Transverse colon (tissue), 4 donors: ENCODE results near the gene PRDM8. TPM values are rescaled to one million over a fixed set of nuclear protein-coding genes. Genes with fewer than 3 reads are reported as not detected.

Source experiments
- DNase-seq: peaks from one replicate; pipeline ENCODE4 v3.0.0-alpha.2; 2019
- H3K27ac ChIP-seq, 4 donors: fragments of 200-600 bp; sonication (generic); 2 replicates each; pipeline ENCODE4 v1.5.1; 2016 to 2018; ENCODE audit warnings: inconsistent platforms in 4 of 4
- H3K27me3 ChIP-seq: fragments of 200-600 bp; sonication (generic); 2 replicates; pipeline ENCODE4 v1.5.1; 2017; ENCODE audit warnings: inconsistent platforms
- H3K36me3 ChIP-seq, 4 donors: fragments of 200-600 bp; sonication (generic); 2 replicates each; pipeline ENCODE4 v1.5.1; 2017 to 2019; ENCODE audit warnings: inconsistent platforms in 4 of 4
- H3K4me1 ChIP-seq, 4 donors: fragments of 200-600 bp; sonication (generic); 2 replicates each; pipeline ENCODE4 v1.5.1; 2017 to 2020; ENCODE audit warnings: inconsistent platforms in 4 of 4
- H3K4me3 ChIP-seq, 4 donors: fragments of 200-600 bp; sonication (generic); 1 replicate in 1 of 4; 2 replicates in 3 of 4; pipeline versions ENCODE4 v1.5.1 to v1.6.1; 2017 to 2019; ENCODE audit warnings: inconsistent platforms in 4 of 4
- H3K9me3 ChIP-seq, 2 donors: fragments of 200-600 bp; sonication (generic); 2 replicates each; pipeline ENCODE4 v1.5.1; 2017 to 2019; ENCODE audit warnings: inconsistent platforms in 2 of 2
- EP300 ChIP-seq: sonication (generic); formaldehyde crosslinking; IDR thresholded peaks from one replicate; pipeline ENCODE4 v1.6.1; 2017; ENCODE audit warnings: antibody characterized with exemption, low read depth
- POLR2A ChIP-seq: fragments of 450-650 bp; IDR thresholded peaks from one replicate; pipeline ENCODE4 v1.6.1; 2016; ENCODE audit warnings: antibody characterized with exemption, mild to moderate bottlenecking, moderate library complexity
- POLR2AphosphoS5 ChIP-seq, 3 donors: sonication (generic); formaldehyde crosslinking; IDR thresholded peaks; one replicate each; pipeline ENCODE4 v1.6.1; 2016; ENCODE audit warnings: antibody characterized with exemption in 3 of 3
- WGBS, 2 donors: methylation state at CpG; one replicate each; pipeline ENCODE4 v1.1.5; 2018; ENCODE audit warnings: low coverage in 1 of 2; 5-methylcytosine and 5-hydroxymethylcytosine counted together
- in situ Hi-C, 4 donors: fragments of 200-750 bp; cut with MboI; loops; one replicate each; pipeline versions ENCODE4 v1.15.0 to v1.15.1; 2017; ENCODE audit warnings: low sequenced_read_pairs in 3 of 4, low pct_ligation_motif_present in 1 of 4, low pct_unique_long_range_greater_than_20kb in 1 of 4
- intact Hi-C: fragments of 100-400 bp; cut with DNase I; formaldehyde crosslinking; loops from one replicate; pipeline ENCODE4 v1.15.1; 2023; ENCODE audit warnings: low total_unique reads
- total RNA-seq, 4 donors: library from RNA; depleted of rRNA; stranded (reverse); fragments of >200 nt; gene quantifications; one replicate each; pipeline ENCODE4 v1.1.0, GENCODE V29; 2016
- TF ChIP-seq, protein P1 (sequence below), 5 experiments: fragments of 200-600 bp in 3 of 5; fragments of 450-650 bp in 2 of 5; sonication (generic) in 3 of 5; IDR thresholded peaks; 1 replicate in 2 of 5; 2 replicates in 3 of 5; pipeline ENCODE4 v1.5.1; 2016 to 2017; ENCODE audit warnings: antibody characterized with exemption in 5 of 5, inconsistent platforms in 3 of 5, mild to moderate bottlenecking in 2 of 5, moderate library complexity in 1 of 5

Gene PRDM8
- total RNA-seq = 1 to 10 TPM in 3 of 4 donors, under 1 TPM in 1; 0.20 to 5.2 (median 3.2) TPM

DNA sequence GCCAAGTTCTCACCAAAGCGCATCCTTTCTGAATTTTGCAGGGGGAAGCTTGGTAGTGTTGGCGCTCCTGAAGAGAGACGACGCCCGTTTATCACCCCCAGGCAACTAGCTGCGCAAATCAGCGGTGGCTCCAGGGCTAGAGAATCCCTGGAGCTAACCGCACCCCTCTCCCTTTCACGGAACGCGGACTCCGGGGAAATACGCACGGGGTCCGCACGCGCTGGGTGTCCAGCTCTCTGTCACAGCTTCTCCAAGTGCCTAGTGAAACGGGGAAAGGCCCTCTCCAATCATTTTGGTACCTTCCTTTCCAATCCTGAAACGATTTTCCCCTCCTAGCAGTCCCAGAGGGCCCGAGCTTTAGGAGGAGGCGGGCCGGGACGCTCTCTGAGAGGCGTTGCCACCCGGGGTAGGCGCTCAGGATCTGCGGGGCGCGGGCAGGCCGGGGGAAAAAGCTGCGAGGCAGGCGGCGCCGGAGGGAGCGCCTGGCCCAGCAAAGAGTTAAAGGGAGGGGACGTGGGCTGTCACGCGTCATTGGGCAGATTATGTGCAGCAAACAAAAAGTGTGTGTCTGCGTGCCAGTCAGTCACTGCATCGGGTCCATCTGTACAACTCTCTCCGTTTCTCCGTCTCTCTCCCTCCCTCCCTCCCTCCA is at the start of gene PRDM8:
TSS of gene PRDM8 (plus strand) at position 582 of the 652 bp plus-strand sequence. CDS start 2,578 bp downstream, outside the sequence.
- intact Hi-C loops (no loop called here), in situ Hi-C loops (no loop called here)
- Histone ChIP-seq H3K9me3 (no peaks in the 10 kb centered on the region), H3K4me1 (peaks cover 0 to 13% (median 9%) of the 10 kb centered on the region in 4 donors), H3K36me3 (no peaks in the 10 kb centered on the region), H3K27me3 (peaks cover 88% of the 10 kb centered on the region), H3K4me3 (peak within 1 kb of the TSS in 2 of 4 donors; percentile 6 to 27), H3K27ac (no peak within 1 kb of the TSS)
- 26 to 41% methylated on average over 6 to 38 of the region's 42 CpGs for WGBS, 2 donors
- TF ChIP-seq POLR2AphosphoS5 (IDR thresholded peaks at IDR 0.05) = peak in 2 of 3 donors; percentile 16 to 17
- TF ChIP-seq POLR2A = no peak
- no peak for TF ChIP-seq EP300
- no peak for DNase-seq

DNA sequence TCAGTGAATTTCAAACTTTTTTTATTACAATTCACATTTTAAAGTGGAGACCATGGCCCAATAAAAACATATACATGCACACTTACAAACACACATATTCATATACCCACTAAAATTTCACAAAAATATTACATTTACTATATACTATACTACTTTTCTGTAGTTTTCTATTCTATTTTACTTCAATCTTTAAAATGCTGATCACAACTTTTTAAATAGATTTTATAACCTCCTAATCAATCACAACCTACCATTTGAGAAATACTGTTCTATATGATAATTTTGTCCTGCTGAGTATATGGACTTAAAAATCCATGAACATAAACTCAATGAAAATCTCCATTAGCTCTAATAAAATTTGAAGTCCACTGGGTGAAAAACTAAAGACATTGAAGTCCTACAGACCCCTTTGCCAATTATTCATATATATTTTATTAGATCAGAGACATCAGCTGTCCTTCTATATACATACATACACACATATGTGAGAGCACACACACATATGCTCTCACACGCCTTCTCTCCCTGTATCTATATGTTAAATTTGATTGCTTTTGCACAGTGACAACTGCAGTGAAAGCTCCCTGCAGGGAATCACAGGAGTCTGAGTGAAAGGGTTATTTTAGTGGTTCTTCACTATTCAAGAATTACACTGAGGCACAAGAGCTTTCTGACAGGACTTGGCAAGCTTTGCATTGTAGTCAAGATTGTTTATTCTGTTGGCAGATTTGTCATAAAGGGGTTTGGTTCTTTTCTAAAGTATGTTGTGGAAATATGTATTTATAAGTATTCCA is 46.7 kb upstream of the PRDM8 start:
- H3K4me1 ChIP-seq = no peaks in the 10 kb centered on the region
- no peaks in the 10 kb centered on the region for H3K9me3 ChIP-seq
- 79 to 91% methylated on average over 1 of the region's 1 CpG for WGBS, 2 donors
- intact Hi-C loops = no loop called here
- in situ Hi-C loops = no loop called here
- no peaks in the 10 kb centered on the region for H3K36me3 ChIP-seq
- H3K27ac ChIP-seq = no peak overlapping the region
- DNase-seq = no peak
- H3K4me3 ChIP-seq = no peak overlapping the region
- H3K27me3 ChIP-seq = no peaks in the 10 kb centered on the region
- TF ChIP-seq POLR2AphosphoS5 (IDR thresholded peaks at IDR 0.05) (no peak), POLR2A (no peak), EP300 (no peak)
- TF ChIP-seq, protein P1, sequence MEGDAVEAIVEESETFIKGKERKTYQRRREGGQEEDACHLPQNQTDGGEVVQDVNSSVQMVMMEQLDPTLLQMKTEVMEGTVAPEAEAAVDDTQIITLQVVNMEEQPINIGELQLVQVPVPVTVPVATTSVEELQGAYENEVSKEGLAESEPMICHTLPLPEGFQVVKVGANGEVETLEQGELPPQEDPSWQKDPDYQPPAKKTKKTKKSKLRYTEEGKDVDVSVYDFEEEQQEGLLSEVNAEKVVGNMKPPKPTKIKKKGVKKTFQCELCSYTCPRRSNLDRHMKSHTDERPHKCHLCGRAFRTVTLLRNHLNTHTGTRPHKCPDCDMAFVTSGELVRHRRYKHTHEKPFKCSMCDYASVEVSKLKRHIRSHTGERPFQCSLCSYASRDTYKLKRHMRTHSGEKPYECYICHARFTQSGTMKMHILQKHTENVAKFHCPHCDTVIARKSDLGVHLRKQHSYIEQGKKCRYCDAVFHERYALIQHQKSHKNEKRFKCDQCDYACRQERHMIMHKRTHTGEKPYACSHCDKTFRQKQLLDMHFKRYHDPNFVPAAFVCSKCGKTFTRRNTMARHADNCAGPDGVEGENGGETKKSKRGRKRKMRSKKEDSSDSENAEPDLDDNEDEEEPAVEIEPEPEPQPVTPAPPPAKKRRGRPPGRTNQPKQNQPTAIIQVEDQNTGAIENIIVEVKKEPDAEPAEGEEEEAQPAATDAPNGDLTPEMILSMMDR (IDR thresholded peaks at IDR 0.05) = no peak

DNA sequence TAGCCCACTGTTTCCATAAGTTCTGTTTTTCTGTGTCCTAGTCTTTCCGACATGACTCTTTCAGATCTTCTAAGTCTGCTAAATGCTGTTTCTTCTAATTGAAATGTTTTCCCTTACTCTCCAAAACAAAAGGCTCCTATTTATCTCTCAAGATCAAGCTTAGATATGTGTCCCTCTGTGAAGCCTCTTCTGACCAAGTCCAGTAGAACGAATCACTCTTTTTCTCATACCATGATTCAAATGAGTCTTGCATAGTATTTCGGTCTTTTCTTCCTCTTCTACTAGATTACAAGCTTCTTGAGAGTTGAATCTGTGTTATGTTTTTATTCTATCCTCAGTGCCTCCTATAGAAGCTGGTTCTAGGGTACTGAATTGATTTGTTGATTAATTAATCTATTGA is 45.3 kb upstream of the PRDM8 start:
- in situ Hi-C loops = no loop called here
- WGBS, 2 donors = 87 to 89% methylated on average over 3 of the region's 3 CpGs
- Histone ChIP-seq H3K4me3 (no peak overlapping the region), H3K9me3 (no peaks in the 10 kb centered on the region), H3K36me3 (no peaks in the 10 kb centered on the region), H3K27me3 (no peaks in the 10 kb centered on the region), H3K27ac (no peak overlapping the region), H3K4me1 (no peaks in the 10 kb centered on the region)
- no peak for TF ChIP-seq POLR2AphosphoS5 (IDR thresholded peaks at IDR 0.05)
- TF ChIP-seq, protein P1 (IDR thresholded peaks at IDR 0.05) = no peak
- no peak for TF ChIP-seq POLR2A
- no peak for TF ChIP-seq EP300
- intact Hi-C loops = no loop called here
- DNase-seq = no peak

DNA sequence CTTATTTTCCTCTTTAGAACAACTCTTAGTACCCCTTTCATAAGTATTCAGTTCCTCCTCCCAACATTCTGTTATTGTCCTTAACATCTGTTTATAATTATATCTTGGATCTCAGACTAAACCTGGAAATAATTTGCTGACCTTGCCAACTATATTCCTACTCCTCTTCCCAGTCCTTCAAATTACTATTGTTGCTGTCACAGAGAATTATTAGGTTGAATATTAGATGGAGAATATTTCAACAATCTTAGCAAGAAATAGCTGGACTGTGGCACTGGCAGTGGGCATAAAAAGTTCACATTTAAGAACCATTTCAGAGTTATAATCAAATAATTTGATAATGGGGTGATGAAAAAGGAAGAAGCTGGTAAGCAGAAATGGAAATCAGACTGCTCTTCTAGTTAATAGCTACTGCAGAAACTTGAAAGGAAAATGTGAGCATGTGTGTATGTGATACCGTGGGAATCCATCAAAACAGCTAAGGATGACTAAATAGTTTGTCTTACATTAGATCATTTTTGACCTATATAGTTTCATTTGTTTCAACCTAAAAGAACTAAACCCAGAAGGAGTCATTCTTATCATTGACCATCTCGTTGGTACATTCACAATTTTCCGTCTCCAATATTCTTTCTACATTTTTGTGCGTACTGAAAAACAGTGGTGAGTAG is 43.3 kb upstream of the PRDM8 start:
- Histone ChIP-seq H3K4me3 (no peak overlapping the region), H3K27me3 (no peaks in the 10 kb centered on the region), H3K9me3 (no peaks in the 10 kb centered on the region), H3K36me3 (no peaks in the 10 kb centered on the region), H3K4me1 (no peaks in the 10 kb centered on the region), H3K27ac (no peak overlapping the region)
- DNase-seq = no peak
- TF ChIP-seq EP300 = no peak
- TF ChIP-seq, protein P1 (IDR thresholded peaks at IDR 0.05) = no peak
- TF ChIP-seq POLR2A = no peak
- TF ChIP-seq POLR2AphosphoS5 (IDR thresholded peaks at IDR 0.05) = no peak
- intact Hi-C loops (no loop called here), in situ Hi-C loops (no loop called here)
- WGBS, 2 donors = 79 to 87% methylated on average over 4 of the region's 4 CpGs
